ENCODE data around the gene BRCA2. TPM values are rescaled to one million over a fixed set of nuclear protein-coding genes. Genes with fewer than 3 reads are reported as not detected.
A peak's percentile ranks its signal among the peaks of the same experiment; 100 is the strongest.

Gene BRCA2
- 1 to 10 TPM in 3 of 7 donors, under 1 TPM in 4; 0.36 to 3.3 (median 1.00) TPM for total RNA-seq
- polyA plus RNA-seq: under 1 TPM; 0.53 to 0.55 TPM
- long read RNA-seq, donor 1, partial matches to known transcripts: 4 of 4 reads
- long read RNA-seq, donor 1, other reads (novel, unspliced or antisense): 0 of 4 reads
- long read RNA-seq, donor 2: 0 reads
- long read RNA-seq, donor 3, partial matches to known transcripts: 2 of 2 reads
- long read RNA-seq, donor 3, other reads (novel, unspliced or antisense): 0 of 2 reads

- Histone ChIP-seq H3K4me1 (ENCODE audit: insufficient read depth) (peaks cover 5% of the 10 kb centered on the region), H3K27ac (peak within 1 kb of the TSS; percentile 45 to 87), H3K9me3 (no peaks in the 10 kb centered on the region), H3K27me3 (no peaks in the 10 kb centered on the region), H3K36me3 (no peaks in the 10 kb centered on the region), H3K4me3 (peak within 1 kb of the TSS; percentile 77)
- intact Hi-C loops (cut with DNase I): loop anchor here in 2 of 4 donors (10.0 kb wide), 3 partner anchors 291 to 411 kb away; no protein-coding TSS in a partner anchor
- DNase-seq: peak; percentile 79 to 92 (median 87)
- TF ChIP-seq EP300 (IDR thresholded peaks at IDR 0.05) (no peak), POLR2A (IDR thresholded peaks at IDR 0.05) (peak; percentile 34)
- 0 to 1% (median 0%) methylated on average over 58 to 60 of the region's 60 CpGs for WGBS, 3 donors
Measured at GRCh38 chr13:32315238-32316027, at the start of gene BRCA2, which contains the start of gene ZAR1L. Gene BRCA2, plus strand, starts transcription at chr13:32315508. Its CDS starts 953 bp downstream, at chr13:32316461. Gene ZAR1L, minus strand, starts transcription at chr13:32315363. Its CDS starts 3,438 bp downstream, at chr13:32311925.

DNA sequence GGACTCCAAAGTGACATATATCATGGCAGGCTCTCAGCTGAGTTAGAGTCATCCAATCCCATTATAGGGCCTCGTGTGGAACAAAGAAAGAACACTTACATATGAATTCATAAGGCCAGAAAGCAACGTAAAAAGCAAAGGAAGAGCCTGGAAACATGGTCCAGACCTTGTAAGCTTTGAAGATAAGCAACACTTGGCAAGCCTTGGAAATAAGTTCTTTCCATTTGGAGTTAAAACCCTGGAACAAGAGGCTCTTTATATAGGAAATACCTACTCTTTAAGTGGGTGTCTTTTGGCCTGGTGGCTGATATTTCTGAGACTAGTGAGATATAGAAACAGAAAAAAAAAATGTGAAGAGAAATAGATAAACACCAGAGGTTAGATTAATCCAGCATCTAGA is 49.6 kb upstream of the BRCA2 start:
- Histone ChIP-seq H3K9me3 (no peaks in the 10 kb centered on the region), H3K27me3 (no peaks in the 10 kb centered on the region), H3K36me3 (no peaks in the 10 kb centered on the region), H3K27ac (no peak overlapping the region), H3K4me3 (no peak overlapping the region), H3K4me1 (ENCODE audit: insufficient read depth) (peaks cover 3% of the 10 kb centered on the region)
- 40 to 51% (median 43%) methylated on average over 2 of the region's 2 CpGs for WGBS, 3 donors
- no peak for DNase-seq
- TF ChIP-seq POLR2A (IDR thresholded peaks at IDR 0.05) (no peak), EP300 (IDR thresholded peaks at IDR 0.05) (no peak)
- TF ChIP-seq, protein P1, sequence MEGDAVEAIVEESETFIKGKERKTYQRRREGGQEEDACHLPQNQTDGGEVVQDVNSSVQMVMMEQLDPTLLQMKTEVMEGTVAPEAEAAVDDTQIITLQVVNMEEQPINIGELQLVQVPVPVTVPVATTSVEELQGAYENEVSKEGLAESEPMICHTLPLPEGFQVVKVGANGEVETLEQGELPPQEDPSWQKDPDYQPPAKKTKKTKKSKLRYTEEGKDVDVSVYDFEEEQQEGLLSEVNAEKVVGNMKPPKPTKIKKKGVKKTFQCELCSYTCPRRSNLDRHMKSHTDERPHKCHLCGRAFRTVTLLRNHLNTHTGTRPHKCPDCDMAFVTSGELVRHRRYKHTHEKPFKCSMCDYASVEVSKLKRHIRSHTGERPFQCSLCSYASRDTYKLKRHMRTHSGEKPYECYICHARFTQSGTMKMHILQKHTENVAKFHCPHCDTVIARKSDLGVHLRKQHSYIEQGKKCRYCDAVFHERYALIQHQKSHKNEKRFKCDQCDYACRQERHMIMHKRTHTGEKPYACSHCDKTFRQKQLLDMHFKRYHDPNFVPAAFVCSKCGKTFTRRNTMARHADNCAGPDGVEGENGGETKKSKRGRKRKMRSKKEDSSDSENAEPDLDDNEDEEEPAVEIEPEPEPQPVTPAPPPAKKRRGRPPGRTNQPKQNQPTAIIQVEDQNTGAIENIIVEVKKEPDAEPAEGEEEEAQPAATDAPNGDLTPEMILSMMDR (IDR thresholded peaks at IDR 0.05): no peak
- intact Hi-C loops (cut with DNase I): no loop called here

- Histone ChIP-seq H3K9me3 (no peaks in the 10 kb centered on the region), H3K4me3 (no peak overlapping the region), H3K4me1 (ENCODE audit: insufficient read depth) (peaks cover 3% of the 10 kb centered on the region), H3K27me3 (no peaks in the 10 kb centered on the region), H3K27ac (no peak overlapping the region), H3K36me3 (no peaks in the 10 kb centered on the region)
- no peak for DNase-seq
- TF ChIP-seq EP300 (IDR thresholded peaks at IDR 0.05) (no peak), POLR2A (IDR thresholded peaks at IDR 0.05) (no peak)
- TF ChIP-seq, protein P1 (IDR thresholded peaks at IDR 0.05): no peak
- 90 to 97% (median 96%) methylated on average over 1 of the region's 1 CpG for WGBS, 3 donors
- intact Hi-C loops (cut with DNase I): no loop called here
Measured at GRCh38 chr13:32266130-32266529, 49.2 kb upstream of the BRCA2 start.

DNA sequence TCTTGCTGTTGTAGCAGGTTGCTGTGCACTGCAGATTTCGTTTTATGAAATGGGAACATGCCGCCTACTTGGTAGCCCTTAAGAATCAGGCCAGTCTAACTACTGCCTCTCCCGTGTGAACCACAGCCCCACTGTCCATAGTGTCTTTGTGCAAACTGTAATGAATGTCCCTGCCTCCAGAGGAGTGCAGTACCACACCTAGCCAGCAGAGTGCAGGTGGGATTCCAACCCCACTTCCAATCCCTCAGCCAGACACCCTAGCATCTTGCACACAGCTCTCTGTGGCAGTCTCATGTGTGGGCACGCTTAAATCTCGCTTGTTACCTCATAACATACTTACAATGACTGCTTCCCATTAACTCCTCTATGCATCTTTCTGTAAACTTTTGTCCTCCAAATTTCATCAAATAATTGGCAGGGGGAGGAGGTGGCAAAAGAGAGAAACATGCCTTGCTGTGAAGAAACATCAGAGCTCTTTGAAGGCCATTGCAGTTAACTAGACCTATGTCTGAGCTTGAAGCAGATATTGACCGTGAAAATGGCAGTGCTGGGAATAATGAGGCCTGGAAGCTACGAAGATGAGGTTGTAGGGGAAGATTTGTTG is 47.4 kb upstream of the BRCA2 start:
- intact Hi-C loops (cut with DNase I): no loop called here
- no peak for DNase-seq
- no peaks in the 10 kb centered on the region for H3K27me3 ChIP-seq
- no peak overlapping the region for H3K27ac ChIP-seq
- TF ChIP-seq, protein P1 (IDR thresholded peaks at IDR 0.05): no peak
- TF ChIP-seq EP300 (IDR thresholded peaks at IDR 0.05) (no peak), POLR2A (IDR thresholded peaks at IDR 0.05) (no peak)
- H3K9me3 ChIP-seq: no peaks in the 10 kb centered on the region
- no peaks in the 10 kb centered on the region for H3K36me3 ChIP-seq
- H3K4me1 ChIP-seq (ENCODE audit: insufficient read depth): no peaks in the 10 kb centered on the region
- H3K4me3 ChIP-seq: no peak overlapping the region
- WGBS, 3 donors: 87 to 92% (median 91%) methylated on average over 7 of the region's 7 CpGs

Measured in ovary (tissue), 10 donors.